Measurements from ENCODE around the gene RAPSN. TPM values are rescaled to one million over a fixed set of nuclear protein-coding genes. Genes with fewer than 3 reads are reported as not detected.

Gene RAPSN
- total and polyA plus RNA-seq, 2 donors (not counting 3 experiments of a cell fraction or from before 2014, with no cell fraction given): 0.18 to 1.6 TPM

DNA sequence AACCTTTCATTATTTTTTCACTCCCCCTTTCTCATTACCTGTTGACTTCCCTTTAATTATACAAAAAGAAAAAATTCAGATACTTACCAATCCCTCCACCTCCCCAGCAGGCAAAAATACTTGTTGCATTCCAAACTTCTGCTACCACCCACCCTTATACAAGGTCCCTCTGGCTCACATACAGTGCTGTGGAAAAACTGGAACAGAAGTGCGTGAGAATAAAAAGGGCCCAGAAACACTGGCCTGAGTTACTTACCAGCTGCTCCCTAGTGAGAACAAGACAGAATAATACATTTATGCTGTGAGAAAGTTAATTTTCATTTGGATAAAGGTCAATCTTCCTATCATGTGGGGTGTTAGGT, 46.9 kb upstream of the RAPSN start:
- H3K79me2 ChIP-seq (ENCODE audit: control insufficient read depth, insufficient read depth, low read length): peaks cover 90% of the 10 kb centered on the region
- no peak for DNase-seq (ENCODE audit: low read depth, low spot score)
- H3K27ac ChIP-seq (ENCODE audit: insufficient read depth, low read depth, low read length): no peak overlapping the region
- no peaks in the 10 kb centered on the region for H4K20me1 ChIP-seq (replicated peaks; ENCODE audit: control insufficient read depth, extremely low read depth, insufficient read depth, low read length)
- no peaks in the 10 kb centered on the region for H3K9me3 ChIP-seq (replicated peaks; ENCODE audit: control insufficient read depth, insufficient read depth, low read length)
- H2AFZ ChIP-seq (ENCODE audit: low read depth, low read length): no peak overlapping the region
- POLR2A ChIA-PET: no interaction called here
- dilution Hi-C loops (cut with MboI; ENCODE audit: extremely low pct_ligation_motif_present, low sequenced_read_pairs): no loop called here
- intact Hi-C loops (cut with micrococcal nuclease): no loop called here
- H3K9ac ChIP-seq (replicated peaks; ENCODE audit: extremely low read depth, insufficient read depth, low read length): no peak overlapping the region
- no peak for FAIRE-seq
- H3K4me1 ChIP-seq (ENCODE audit: control insufficient read depth, extremely low read depth, insufficient read depth, low read length): peaks cover 3% of the 10 kb centered on the region
- TF ChIP-seq, protein P1, sequence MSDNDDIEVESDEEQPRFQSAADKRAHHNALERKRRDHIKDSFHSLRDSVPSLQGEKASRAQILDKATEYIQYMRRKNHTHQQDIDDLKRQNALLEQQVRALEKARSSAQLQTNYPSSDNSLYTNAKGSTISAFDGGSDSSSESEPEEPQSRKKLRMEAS (IDR thresholded peaks at IDR 0.05; ENCODE audit: insufficient read depth, insufficient read length): no peak
- TF ChIP-seq POLR2A (IDR thresholded peaks at IDR 0.05; ENCODE audit: low read depth, low read length) (no peak), POLR2AphosphoS5 (IDR thresholded peaks at IDR 0.05; ENCODE audit: insufficient read depth, low read depth, low read length) (no peak), MYC (IDR thresholded peaks at IDR 0.05; ENCODE audit: low read depth, low read length) (no peak), GATA2 (IDR thresholded peaks at IDR 0.05; ENCODE audit: insufficient read depth, insufficient read length, low read depth, low read length) (no peak), EZH2 (IDR thresholded peaks at IDR 0.05; ENCODE audit: borderline replicate concordance, low read depth, low read length, severe bottlenecking) (no peak), JUN (IDR thresholded peaks at IDR 0.05; ENCODE audit: borderline replicate concordance, insufficient read depth, insufficient read length, low read depth) (no peak), FOS (IDR thresholded peaks at IDR 0.05; ENCODE audit: borderline replicate concordance, insufficient read depth, low read length) (no peak)
- TF ChIP-seq, protein P2, sequence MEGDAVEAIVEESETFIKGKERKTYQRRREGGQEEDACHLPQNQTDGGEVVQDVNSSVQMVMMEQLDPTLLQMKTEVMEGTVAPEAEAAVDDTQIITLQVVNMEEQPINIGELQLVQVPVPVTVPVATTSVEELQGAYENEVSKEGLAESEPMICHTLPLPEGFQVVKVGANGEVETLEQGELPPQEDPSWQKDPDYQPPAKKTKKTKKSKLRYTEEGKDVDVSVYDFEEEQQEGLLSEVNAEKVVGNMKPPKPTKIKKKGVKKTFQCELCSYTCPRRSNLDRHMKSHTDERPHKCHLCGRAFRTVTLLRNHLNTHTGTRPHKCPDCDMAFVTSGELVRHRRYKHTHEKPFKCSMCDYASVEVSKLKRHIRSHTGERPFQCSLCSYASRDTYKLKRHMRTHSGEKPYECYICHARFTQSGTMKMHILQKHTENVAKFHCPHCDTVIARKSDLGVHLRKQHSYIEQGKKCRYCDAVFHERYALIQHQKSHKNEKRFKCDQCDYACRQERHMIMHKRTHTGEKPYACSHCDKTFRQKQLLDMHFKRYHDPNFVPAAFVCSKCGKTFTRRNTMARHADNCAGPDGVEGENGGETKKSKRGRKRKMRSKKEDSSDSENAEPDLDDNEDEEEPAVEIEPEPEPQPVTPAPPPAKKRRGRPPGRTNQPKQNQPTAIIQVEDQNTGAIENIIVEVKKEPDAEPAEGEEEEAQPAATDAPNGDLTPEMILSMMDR (IDR thresholded peaks at IDR 0.05; ENCODE audit: extremely low read depth in 1 of 2, insufficient read depth in 1 of 2, low read depth in 1 of 2, low read length in 2 of 2): no peak
- H3K4me3 ChIP-seq (replicated peaks in 1 of 3; ENCODE audit: insufficient read depth in 1 of 3, low read depth in 1 of 3, low read length in 3 of 3): no peak overlapping the region
- no peaks in the 10 kb centered on the region for H3K27me3 ChIP-seq (ENCODE audit: control insufficient read depth in 2 of 2, insufficient read depth in 2 of 2, low read length in 2 of 2)
- H3K9me1 ChIP-seq (replicated peaks; ENCODE audit: control insufficient read depth, extremely low read depth, insufficient read depth, low read length): no peaks in the 10 kb centered on the region
- peaks cover 4 to 6% of the 10 kb centered on the region in 2 experiments for H3K36me3 ChIP-seq (ENCODE audit: control insufficient read depth in 2 of 2, extremely low read depth in 1 of 2, insufficient read depth in 2 of 2, low read length in 2 of 2)
- no peak overlapping the region for H3K4me2 ChIP-seq (ENCODE audit: insufficient read depth, low read length)
- no TSS peak for BruUV-seq (replicated peaks)
- CTCF ChIA-PET: no interaction called here

All from endothelial cell of umbilical vein (primary cell).